WTC11 (cell line): ENCODE data around the gene ARHGAP30. TPM values are rescaled to one million over a fixed set of nuclear protein-coding genes. Genes with fewer than 3 reads are reported as not detected.

Experiments
- ATAC-seq: fragments of 200-7000 bp; cut with Tn5 transposase; 2 replicates; pipeline ENCODE4 v1.10.0; 2021; ENCODE audit warnings: mild to moderate bottlenecking, moderate library complexity
- CTCF ChIA-PET: fragments of 300-600 bp; sonication (Branson Sonifier 250); formaldehyde crosslinking; loops from one replicate; lab custom pipeline; 2021; ENCODE audit warnings: antibody characterized with exemption; lab: Charles Lee
- POLR2A ChIA-PET: fragments of 350-600 bp; sonication (Branson Sonifier 250); formaldehyde crosslinking; loops from one replicate; lab custom pipeline; 2021; ENCODE audit warnings: antibody characterized with exemption; lab: Charles Lee
- DNase-seq: peaks from one replicate; pipeline ENCODE4 v3.0.0; 2021; ENCODE audit warnings: low spot score
- H3K27ac Mint-ChIP-seq: 2 replicates; pipeline ENCODE4 v1.8.0; 2021; ENCODE audit warnings: mixed read lengths
- H3K27me3 Mint-ChIP-seq: 2 replicates; pipeline ENCODE4 v1.8.0; 2021; ENCODE audit warnings: low read depth, mild to moderate bottlenecking, moderate library complexity, mixed read lengths
- H3K36me3 Mint-ChIP-seq: 2 replicates; pipeline ENCODE4 v1.8.0; 2021; ENCODE audit warnings: mixed read lengths
- H3K4me1 Mint-ChIP-seq: 2 replicates; pipeline ENCODE4 v1.8.0; 2022; ENCODE audit warnings: mixed read lengths
- H3K4me3 Mint-ChIP-seq: 2 replicates; pipeline ENCODE4 v1.8.0; 2021; ENCODE audit warnings: mild to moderate bottlenecking, moderate library complexity, mixed read lengths
- H3K9me3 Mint-ChIP-seq: 2 replicates; pipeline ENCODE4 v1.8.0; 2021; ENCODE audit warnings: mixed read lengths
- ARID4B ChIP-seq: sonication (generic); formaldehyde crosslinking; IDR thresholded peaks from 2 replicates; pipeline ENCODE4 v1.8.0; 2023; ENCODE audit warnings: missing genetic modification reagents, mild to moderate bottlenecking, borderline replicate concordance
- CBFB ChIP-seq: sonication (generic); formaldehyde crosslinking; IDR thresholded peaks from 2 replicates; pipeline ENCODE4 v1.8.1; 2022; ENCODE audit warnings: mild to moderate bottlenecking, low read depth, missing genetic modification reagents
- ETV6 ChIP-seq: sonication (generic); formaldehyde crosslinking; IDR thresholded peaks from 2 replicates; pipeline ENCODE4 v1.8.1; 2022; ENCODE audit warnings: mild to moderate bottlenecking, missing genetic modification reagents
- FOXP4 ChIP-seq: sonication (generic); formaldehyde crosslinking; IDR thresholded peaks from 2 replicates; pipeline ENCODE4 v1.8.0; 2022; ENCODE audit warnings: mild to moderate bottlenecking, missing genetic modification reagents
- GABPB1 ChIP-seq: sonication (generic); formaldehyde crosslinking; IDR thresholded peaks from 2 replicates; pipeline ENCODE4 v1.8.1; 2023; ENCODE audit warnings: mild to moderate bottlenecking, missing genetic modification reagents
- GRHL2 ChIP-seq: fragments of 250-450 bp; sonication (Bioruptor Pico); IDR thresholded peaks from 2 replicates; pipeline ENCODE4 v1.8.0; 2022; ENCODE audit warnings: mild to moderate bottlenecking, moderate library complexity; ENCODE audit not compliant: insufficient replicate concordance, severe bottlenecking
- MYBL2 ChIP-seq: sonication (generic); formaldehyde crosslinking; IDR thresholded peaks from 2 replicates; pipeline ENCODE4 v1.8.1; 2023; ENCODE audit warnings: mild to moderate bottlenecking, moderate library complexity, missing genetic modification reagents
- NFATC4 ChIP-seq: fragments of 250-450 bp; sonication (Bioruptor Pico); IDR thresholded peaks from 2 replicates; pipeline ENCODE4 v1.9.0; 2021; ENCODE audit warnings: mild to moderate bottlenecking
- NR2C2 ChIP-seq: sonication (generic); formaldehyde crosslinking; IDR thresholded peaks from 2 replicates; pipeline ENCODE4 v1.8.0; 2022; ENCODE audit warnings: mild to moderate bottlenecking, missing genetic modification reagents
- SOX15 ChIP-seq: fragments of 250-450 bp; sonication (Bioruptor Pico); IDR thresholded peaks from 2 replicates; pipeline ENCODE4 v1.9.0; 2021; ENCODE audit warnings: mild to moderate bottlenecking
- SP1 ChIP-seq: sonication (generic); formaldehyde crosslinking; conservative IDR thresholded peaks from 2 replicates; pipeline ENCODE4 v1.8.1; 2022; ENCODE audit warnings: missing genetic modification reagents
- total RNA-seq: library from RNA; stranded (reverse); gene quantifications from 3 replicates; pipeline ENCODE4 v1.2.3, GENCODE V29; 2021
- TF ChIP-seq, protein P1 (sequence below): sonication (generic); formaldehyde crosslinking; IDR thresholded peaks from 2 replicates; pipeline ENCODE4 v1.8.1; 2022; ENCODE audit warnings: low read depth, mild to moderate bottlenecking, moderate library complexity, missing genetic modification reagents, borderline replicate concordance
- TF ChIP-seq, protein P2 (sequence below): sonication (generic); formaldehyde crosslinking; IDR thresholded peaks from 2 replicates; pipeline ENCODE4 v1.8.1; 2022; ENCODE audit warnings: mild to moderate bottlenecking, moderate library complexity, missing genetic modification reagents
- TF ChIP-seq, protein P3 (sequence below): sonication (generic); formaldehyde crosslinking; IDR thresholded peaks from 2 replicates; pipeline ENCODE4 v1.8.1; 2022; ENCODE audit warnings: missing genetic modification reagents, borderline replicate concordance
- TF ChIP-seq, protein P4 (sequence below): fragments of 250-450 bp; sonication (Bioruptor Pico); IDR thresholded peaks from 2 replicates; pipeline ENCODE4 v2.1.2; 2022; ENCODE audit warnings: mild to moderate bottlenecking, moderate library complexity
- TF ChIP-seq, protein P5 (sequence below): sonication (generic); formaldehyde crosslinking; IDR thresholded peaks from 2 replicates; pipeline ENCODE4 v1.8.1; 2023; ENCODE audit warnings: mild to moderate bottlenecking, moderate library complexity, missing genetic modification reagents

The ARHGAP30 gene
- total RNA-seq, 1 experiment from 2014 or later, result 0.52 TPM

GRCh38 chr1:161099090-161099802 is 29.6 kb upstream of the ARHGAP30 start (continued):
- TF ChIP-seq GRHL2 (no peak), NR2C2 (CRISPR knock-in tag) (no peak), NFATC4 (CRISPR knock-in tag) (no peak), MYBL2 (CRISPR knock-in tag) (no peak), GABPB1 (no peak), FOXP4 (CRISPR knock-in tag) (no peak), CBFB (CRISPR knock-in tag) (no peak), SP1 (CRISPR knock-in tag) (no peak), SOX15 (no peak)
- TF ChIP-seq, protein P1, sequence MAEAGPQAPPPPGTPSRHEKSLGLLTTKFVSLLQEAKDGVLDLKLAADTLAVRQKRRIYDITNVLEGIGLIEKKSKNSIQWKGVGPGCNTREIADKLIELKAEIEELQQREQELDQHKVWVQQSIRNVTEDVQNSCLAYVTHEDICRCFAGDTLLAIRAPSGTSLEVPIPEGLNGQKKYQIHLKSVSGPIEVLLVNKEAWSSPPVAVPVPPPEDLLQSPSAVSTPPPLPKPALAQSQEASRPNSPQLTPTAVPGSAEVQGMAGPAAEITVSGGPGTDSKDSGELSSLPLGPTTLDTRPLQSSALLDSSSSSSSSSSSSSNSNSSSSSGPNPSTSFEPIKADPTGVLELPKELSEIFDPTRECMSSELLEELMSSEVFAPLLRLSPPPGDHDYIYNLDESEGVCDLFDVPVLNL (CRISPR knock-in tag), result no peak
- TF ChIP-seq, protein P2, sequence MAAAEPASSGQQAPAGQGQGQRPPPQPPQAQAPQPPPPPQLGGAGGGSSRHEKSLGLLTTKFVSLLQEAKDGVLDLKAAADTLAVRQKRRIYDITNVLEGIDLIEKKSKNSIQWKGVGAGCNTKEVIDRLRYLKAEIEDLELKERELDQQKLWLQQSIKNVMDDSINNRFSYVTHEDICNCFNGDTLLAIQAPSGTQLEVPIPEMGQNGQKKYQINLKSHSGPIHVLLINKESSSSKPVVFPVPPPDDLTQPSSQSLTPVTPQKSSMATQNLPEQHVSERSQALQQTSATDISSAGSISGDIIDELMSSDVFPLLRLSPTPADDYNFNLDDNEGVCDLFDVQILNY, result no peak
- TF ChIP-seq, protein P3, sequence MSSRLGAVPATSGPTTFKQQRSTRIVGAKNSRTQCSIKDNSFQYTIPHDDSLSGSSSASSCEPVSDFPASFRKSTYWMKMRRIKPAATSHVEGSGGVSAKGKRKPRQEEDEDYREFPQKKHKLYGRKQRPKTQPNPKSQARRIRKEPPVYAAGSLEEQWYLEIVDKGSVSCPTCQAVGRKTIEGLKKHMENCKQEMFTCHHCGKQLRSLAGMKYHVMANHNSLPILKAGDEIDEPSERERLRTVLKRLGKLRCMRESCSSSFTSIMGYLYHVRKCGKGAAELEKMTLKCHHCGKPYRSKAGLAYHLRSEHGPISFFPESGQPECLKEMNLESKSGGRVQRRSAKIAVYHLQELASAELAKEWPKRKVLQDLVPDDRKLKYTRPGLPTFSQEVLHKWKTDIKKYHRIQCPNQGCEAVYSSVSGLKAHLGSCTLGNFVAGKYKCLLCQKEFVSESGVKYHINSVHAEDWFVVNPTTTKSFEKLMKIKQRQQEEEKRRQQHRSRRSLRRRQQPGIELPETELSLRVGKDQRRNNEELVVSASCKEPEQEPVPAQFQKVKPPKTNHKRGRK (CRISPR knock-in tag), result no peak
- TF ChIP-seq, protein P4, sequence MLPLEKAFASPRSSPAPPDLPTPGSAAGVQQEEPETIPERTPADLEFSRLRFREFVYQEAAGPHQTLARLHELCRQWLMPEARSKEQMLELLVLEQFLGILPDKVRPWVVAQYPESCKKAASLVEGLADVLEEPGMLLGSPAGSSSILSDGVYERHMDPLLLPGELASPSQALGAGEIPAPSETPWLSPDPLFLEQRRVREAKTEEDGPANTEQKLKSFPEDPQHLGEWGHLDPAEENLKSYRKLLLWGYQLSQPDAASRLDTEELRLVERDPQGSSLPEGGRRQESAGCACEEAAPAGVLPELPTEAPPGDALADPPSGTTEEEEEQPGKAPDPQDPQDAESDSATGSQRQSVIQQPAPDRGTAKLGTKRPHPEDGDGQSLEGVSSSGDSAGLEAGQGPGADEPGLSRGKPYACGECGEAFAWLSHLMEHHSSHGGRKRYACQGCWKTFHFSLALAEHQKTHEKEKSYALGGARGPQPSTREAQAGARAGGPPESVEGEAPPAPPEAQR, result no peak

DNA sequence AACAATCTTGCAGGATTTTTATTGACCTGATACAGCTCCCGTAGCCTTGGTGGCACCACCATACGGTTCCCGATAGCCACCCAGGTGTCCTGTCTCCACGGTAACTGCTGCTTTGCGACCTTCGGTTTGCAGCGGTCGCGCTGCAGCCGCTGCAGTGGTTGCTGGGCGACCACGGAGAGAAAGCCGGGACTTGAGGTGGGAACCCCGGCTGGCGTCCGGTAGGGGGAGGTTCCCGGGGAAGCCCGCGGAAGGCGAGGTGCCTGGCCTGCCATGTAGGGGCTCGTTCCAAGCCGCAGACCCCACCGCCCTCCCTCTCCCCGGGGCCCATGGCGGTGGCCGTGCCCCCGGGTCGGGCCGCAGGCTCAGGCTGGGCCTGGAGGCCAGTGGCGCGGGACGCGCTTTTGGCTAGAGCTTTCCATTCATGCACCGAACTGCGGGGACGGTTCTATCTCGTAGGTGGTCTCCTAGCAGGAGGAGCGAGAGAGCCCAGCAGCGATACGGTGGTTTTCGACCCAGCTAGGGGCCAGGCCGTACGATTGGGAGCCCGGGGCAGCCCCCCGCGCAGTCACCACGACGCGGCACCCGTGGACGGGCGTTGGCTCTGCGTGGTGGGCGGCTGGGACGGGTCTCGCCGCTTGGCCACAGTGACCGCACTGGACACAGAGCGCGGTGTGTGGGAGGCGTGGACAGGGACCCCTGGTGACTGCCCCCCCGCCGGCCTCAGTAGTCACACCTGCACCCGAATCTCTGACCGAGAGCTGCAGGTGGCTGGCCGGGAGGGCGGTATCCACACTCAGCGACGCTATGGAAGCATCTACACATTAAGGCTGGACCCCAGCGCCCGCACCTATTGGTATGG is 28.7 kb upstream of the ARHGAP30 start, which contains the start of gene KLHDC9:
KLHDC9 (plus strand) TSS at position 152 of the 859 bp plus-strand sequence; CDS start at position 327, 175 bp downstream.
- ChIA-PET POLR2A (interaction anchor here (0.6 to 2.3 kb wide), 6 partner anchors 19 to 78 kb away, joined by 3 to 9 read pairs (median 4); partner anchors contain the start of genes F11R, NIT1, PFDN2 and USF1), CTCF (interaction anchor here (0.5 to 8.2 kb wide), 45 partner anchors 9 to 321 kb away, joined by 3 to 109 read pairs (median 5); partner anchors contain the start of genes ARHGAP30, B4GALT3, DEDD and F11R)
- Mint-ChIP-seq H3K9me3 (no peaks in the 10 kb centered on the region), H3K27me3 (peaks cover 6% of the 10 kb centered on the region; the same call in 1 of the 2 replicates), H3K36me3 (peaks cover 15% of the 10 kb centered on the region), H3K4me1 (peaks cover 6% of the 10 kb centered on the region), H3K27ac (peak within 1 kb of the TSS; percentile 81), H3K4me3 (peak within 1 kb of the TSS; percentile 80)
- ATAC-seq (peak; percentile 86), DNase-seq (peak; percentile 91)
- TF ChIP-seq ETV6, result 0 out of 2 replicates have a peak, but pooled peaks have one; percentile 53
- TF ChIP-seq, protein P5, sequence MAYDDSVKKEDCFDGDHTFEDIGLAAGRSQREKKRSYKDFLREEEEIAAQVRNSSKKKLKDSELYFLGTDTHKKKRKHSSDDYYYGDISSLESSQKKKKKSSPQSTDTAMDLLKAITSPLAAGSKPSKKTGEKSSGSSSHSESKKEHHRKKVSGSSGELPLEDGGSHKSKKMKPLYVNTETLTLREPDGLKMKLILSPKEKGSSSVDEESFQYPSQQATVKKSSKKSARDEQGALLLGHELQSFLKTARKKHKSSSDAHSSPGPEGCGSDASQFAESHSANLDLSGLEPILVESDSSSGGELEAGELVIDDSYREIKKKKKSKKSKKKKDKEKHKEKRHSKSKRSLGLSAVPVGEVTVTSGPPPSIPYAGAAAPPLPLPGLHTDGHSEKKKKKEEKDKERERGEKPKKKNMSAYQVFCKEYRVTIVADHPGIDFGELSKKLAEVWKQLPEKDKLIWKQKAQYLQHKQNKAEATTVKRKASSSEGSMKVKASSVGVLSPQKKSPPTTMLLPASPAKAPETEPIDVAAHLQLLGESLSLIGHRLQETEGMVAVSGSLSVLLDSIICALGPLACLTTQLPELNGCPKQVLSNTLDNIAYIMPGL, result no peak
- peak; percentile 40; the same call in 1 of the 2 replicates for TF ChIP-seq CBFB (CRISPR knock-in tag)
- 0 out of 2 replicates have a peak, but pooled peaks have one; percentile 21 for TF ChIP-seq ARID4B (CRISPR knock-in tag)
- TF ChIP-seq GRHL2, result no peak
